GM21447 (cell line): ENCODE results near the gene BCL3.
"Not testable (repeated sequence)": the region's sequence is repeated elsewhere in the genome, so short reads cannot be mapped to it uniquely, and the experiment has no call there.

Experiments used
- ATAC-seq: cut with Tn5 transposase; IDR thresholded peaks from one replicate; pipeline ENCODE4 v1.9.1; 2021; ENCODE audit not compliant: unreplicated experiment

Gene BCL3

DNA sequence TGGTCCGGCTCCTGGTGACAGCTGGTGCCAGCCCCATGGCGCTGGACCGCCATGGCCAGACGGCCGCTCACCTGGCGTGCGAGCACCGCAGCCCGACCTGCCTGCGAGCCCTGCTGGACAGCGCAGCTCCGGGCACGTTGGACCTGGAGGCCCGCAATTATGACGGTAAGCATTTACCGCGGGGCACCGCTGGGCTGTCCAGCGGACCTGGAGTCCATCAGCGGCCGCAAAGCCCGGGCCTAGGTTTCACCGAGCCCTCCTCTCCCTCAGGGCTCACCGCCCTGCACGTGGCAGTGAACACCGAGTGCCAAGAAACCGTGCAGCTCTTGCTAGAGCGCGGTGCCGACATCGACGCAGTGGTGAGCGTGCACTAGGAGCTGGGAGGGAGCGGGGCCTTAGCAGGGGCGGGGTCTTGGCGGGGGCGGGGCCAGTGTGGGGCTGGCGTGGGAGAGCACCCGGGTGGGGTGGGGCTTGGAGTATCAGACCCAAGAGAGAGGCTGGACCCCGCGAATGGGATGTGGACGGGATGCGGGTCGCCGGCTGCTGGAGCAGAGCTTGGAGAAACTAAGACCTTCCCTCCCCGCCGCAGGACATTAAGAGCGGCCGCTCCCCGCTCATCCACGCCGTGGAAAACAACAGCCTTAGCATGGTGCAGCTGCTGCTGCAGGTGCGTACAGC is 8.7 kb downstream of the BCL3 start:
- no peak for ATAC-seq

DNA sequence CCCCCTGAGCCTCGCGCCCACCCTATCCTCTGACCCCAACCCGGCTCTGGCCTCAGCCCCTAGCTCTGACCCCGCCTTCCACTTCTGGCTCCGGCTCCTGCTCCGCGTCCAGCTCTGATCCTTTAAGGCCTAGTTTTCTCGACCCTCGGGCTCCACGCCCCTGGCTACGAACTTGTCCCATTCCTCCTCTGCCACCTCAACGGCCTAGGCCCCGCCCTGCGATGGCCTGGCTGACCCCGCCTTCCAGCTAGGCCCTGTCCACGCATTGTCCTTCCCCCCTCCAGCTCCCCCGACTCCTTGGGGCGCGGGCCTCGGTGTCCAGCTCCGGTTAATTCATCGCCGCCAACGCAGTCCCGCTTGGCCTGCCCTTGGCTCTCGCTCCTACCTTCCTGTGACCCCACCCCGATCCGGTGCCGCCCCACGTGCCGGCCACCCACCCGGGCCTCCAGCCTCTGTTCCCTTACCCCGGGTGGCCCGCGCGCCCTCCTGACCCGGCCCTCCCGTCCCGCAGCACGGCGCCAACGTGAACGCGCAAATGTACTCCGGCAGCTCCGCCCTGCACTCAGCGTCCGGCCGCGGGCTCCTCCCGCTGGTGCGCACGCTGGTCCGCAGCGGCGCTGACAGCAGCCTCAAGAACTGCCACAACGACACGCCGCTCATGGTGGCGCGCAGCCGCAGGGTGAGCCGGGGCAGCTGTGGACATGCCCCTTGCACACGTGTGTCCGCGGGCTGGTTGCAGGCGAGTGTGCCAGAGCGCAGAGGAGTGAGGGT is 9.4 kb downstream of the BCL3 start:
- no peak for ATAC-seq

DNA sequence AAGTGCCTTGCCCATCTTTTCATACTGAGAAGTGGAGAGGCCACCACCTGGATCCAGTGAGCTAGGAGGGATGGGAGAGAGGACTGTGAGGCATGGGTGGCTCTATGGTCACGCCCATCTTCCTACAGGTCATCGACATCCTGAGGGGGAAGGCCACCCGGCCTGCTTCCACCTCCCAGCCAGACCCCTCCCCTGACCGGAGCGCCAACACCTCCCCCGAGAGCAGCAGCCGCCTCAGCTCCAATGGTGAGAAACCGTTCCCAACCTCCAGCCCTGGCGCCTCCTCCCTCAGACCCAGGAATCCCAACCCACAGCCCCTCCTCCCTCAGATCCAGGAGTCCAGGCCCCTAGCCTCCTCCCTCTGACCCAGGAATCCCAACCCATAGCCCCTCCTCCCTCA is 10.1 kb downstream of the BCL3 start:
- no peak for ATAC-seq

DNA sequence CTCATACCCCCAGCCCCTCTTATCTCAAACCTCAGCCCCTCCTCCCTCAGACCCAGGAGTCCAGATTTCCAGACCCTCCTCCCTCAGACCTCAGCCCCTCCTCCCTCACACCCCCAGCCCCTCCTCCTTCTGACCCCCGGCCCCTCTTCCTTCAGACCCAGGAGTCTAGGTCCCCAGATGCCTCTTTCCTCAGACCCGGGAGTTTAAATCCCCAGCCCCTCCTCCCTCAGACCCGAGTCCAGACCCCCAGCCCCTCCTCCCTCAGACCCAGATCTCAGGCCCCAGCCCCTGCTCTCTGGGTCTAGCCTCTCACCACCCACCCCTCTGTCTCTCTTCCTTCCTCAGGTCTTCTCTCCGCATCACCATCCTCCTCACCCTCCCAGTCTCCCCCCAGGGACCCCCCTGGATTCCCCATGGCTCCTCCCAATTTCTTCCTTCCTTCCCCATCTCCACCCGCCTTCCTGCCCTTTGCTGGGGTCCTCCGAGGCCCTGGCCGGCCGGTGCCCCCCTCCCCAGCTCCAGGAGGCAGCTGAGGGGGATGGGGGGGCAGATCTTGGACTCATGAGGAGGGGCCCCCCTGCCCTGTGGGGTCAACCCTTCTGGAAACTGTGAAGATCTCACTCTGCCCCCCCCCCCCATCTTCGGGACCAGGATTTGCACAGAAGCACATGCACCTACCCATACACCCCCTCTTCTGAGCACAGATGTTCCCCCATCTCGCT is 10.7 kb downstream of the BCL3 start:
- no peak for ATAC-seq

DNA sequence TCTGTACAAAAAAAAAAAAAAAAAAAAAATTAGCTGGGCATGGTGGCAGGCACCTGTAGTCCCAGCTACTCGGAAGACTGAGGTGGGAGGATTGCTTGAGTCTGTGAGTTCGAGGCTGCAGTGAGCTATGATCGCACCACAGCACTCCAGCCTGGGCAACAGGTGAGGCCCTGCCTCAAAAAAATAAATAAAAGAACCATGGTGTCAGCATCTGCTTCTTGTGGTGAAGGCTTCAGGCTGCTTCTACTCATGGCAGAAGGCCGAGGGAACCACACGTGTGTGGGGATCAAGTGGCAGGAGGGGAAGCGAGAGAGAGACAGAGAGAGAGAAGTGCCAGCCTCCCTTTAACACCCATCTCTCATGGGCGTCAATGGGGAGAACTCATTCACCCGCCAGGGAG is 13.5 kb downstream of the BCL3 start:
- no peak for ATAC-seq

DNA sequence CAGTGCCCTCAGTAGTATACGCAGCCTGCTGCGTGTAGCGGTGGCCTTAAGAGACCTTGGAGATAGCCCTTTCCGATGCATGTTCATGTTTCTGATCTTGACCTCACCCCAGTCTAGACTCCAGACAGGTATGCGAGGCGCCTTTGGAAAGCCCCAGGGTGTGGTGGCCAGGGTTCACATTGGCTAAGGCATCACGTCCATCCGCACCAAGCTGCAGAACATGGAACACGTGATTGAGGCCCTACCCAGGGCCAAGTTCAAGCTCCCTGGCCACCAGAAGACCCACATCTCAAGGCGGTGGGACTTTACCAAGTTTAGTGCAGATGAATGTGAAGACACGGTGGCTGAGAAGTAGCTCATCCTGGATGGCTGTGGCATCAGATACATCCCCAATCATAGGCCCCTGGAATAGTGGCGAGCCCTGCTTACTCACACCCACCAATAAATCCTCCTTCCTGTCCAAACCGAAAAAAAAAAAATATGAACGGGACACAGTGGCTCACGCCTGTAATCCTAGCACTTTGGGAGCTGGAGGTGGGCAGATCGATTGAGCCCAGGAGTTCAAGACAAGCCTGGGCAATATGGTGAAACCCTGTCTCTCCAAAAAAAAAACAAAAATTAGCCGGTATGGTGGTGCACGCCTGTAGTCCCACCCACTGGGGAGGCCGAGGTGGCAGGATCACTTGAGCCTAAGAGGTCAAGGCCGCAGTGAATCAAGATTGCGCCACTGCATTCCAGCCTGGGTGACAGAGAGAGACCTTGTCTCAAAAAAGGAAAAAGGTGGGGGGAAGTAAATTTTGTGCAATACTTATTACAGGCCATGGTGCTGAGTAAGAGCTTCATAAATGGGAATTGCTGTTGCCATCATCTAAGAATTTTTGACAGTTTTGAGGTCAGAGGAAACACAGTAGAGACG is 16.8 kb downstream of the BCL3 start:
- ATAC-seq = no peak

DNA sequence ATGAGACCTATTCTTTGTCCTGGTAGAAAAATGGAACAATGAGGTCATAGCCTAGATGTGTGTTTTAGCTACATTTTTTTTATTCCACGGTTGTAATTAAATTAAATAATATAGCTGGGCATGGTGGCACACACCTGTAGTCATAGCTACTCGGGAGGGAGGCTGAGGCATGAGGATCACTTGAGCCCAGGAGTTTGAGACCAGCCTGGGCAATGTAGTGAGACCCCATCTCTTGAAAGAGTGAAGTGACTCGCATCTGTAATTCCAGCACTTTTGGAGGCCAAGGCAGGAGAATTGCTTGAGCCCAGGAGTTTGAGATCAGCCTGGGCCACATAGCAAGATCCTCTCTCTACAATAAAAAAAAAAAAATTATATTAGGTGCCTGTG is 17.4 kb downstream of the BCL3 start:
- ATAC-seq = no peak

DNA sequence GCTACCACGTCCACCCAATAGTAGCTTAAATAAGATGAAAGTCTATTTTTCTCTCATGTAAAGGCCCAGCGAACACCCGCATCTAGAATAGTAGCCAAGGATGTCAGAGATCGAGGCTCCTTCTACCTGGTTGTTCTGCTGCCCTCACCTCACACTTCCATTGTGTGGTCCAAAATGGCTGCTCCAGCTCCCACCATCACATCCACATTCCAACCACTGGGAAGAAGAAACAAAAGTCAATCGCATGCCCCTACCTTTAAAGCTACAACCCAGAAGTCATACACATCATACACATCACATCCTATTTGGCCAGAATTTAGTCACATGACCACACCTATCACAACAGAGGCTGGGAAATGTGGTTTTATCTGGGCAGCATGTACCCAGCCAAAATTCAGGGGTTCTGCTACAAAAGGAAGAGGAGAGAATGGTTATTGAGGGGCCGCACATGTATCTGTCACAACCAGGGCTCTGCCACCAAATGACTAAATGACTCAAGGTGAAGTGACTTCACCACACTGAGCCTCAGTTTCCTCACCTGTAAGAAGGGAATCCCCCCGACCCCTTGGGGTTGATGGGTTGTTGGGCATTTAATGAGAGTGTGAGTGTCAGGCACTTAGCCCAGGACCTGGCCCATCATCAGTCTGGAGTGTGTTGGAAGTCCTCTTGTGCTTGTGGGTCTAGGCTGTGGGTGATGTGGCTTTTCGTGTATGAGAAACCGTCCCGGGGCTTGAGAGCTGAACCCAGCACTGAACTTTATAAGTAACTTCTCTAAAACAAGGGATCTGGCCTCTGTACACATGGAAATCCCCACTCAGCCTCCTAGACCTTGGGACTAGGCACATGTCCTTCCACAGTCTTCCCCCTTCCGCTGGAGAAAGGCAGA is 19.0 kb downstream of the BCL3 start:
- no peak for ATAC-seq

DNA sequence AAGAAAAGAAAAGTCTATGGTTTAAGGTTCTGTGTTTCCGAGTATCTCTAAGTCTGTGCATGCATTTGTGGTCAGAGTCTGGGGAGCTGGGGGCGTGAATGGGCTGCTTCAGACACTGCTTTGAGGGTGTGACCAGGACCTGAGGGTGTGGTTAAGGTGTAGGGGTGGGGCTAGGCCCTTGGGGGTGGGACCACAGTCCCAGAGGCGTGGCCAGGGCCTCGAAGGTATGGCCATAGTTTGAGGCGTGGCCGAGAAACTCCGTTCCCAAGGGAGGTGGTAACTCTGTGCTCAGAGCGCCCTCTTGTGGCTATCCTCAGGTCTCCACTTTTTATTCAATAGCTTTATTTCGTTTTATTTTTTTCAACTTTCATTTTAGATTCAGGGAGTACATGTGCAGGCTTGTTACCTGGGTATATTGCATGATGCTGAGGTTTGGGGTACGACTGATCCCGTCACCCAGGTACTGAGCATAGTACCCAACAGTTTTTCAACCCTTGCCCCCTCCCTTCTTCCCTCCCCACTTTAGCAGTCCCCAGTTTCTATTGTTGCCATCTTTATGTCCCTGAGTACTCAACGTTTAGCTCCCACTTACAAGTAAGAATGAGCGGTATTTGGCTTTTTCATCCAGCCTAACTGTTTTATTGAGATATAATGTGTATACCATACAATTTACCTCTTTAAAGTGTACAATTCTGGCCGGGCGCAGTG is 22.2 kb downstream of the BCL3 start:
- peak; percentile 93 for ATAC-seq

DNA sequence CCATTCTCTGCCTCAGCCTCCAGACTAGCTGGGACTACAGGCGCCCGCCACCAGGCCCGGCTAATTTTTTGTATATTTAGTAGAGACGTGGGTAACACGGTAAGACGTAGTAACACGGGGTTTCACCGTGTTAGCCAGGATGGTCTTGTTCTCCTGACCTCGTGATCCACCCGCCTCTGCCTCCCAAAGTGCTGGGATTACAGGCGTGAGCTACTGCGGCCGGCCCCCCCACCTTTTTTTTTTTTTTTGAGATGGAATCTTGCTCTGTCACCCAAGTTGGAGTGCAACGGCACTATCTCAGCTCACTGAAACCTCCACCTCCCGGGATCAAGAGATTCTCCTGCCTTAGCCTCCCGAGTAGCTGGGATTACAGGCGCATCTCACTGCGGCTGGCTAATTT is 23.6 kb downstream of the BCL3 start:
- not testable (repeated sequence) for ATAC-seq

DNA sequence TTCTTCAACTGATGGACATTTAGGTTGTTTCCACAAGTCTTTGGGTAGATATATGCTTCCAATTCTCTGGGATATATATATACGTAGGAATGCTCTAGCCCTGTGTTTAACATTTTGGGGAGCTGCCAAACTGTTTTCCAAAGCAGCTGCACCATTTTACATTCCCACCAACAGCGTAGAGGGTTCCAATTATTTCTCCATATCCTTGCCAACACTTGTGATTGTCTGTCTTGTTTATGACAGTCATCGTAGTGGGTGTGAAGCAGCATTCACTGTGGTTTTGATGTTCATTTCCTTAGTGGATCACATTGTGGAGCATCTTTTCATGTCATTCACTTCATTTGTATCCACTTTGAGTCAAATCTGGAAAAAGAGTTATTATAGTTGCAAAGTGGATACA is 24.5 kb downstream of the BCL3 start:
- ATAC-seq = no peak

DNA sequence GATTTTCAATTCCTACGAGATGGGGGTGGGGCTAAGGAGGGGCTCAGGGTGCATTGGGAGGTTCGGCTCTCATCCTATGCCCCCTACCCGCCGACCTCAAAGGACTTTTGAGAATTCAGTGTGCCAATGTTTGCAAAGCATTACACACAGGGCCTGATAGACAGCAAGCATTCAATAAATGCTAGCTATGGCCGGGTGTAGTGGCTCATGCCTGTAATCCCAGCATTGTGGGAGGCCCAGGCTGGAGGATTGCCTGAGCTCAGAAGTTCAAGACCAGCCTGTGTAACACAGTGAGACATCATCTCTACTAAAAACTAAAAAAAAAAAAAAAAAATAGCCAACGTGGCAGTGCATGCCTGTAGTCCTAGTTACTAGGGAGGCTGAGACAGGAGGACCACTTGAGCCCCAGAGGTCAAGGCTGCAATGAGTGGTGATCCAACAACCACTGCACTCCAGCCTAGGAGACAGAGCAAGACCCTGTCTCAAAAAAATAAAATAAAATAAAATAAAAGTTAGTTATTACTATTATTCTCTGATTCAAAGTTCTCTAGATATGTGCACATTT is 27.2 kb downstream of the BCL3 start:
- ATAC-seq = no peak

DNA sequence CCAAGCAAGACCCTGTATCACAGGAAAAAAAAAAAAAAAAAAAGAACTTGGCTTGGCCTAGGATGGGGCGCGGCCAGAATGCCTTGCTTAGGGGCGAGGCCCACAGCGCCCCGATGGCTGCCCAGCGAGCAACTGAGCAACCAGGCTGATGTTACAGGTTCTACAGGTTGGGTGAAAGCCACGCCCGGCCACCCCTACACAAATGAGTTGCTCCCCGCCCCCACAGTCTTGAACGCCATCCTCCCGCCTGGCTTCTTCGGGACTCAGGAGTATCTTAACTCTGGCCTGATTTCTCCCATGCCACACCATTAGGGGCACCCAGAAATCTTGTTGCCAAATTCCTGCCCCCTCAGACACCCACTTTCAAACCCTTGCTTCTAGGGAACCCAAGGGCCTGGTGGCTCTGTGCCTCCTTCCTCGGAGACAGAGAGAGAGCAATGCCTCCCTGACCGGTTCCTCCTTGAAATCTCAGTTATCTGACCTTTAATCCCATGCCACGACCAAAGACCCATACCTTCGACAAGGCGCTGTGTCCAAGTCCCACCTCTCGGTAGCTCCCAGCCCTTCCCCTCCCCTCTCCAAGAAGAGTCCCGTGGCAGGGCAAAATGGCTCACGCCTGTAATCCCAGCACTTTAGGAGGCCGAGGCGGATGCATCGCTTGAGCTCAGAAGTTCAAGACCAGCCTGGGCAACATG is 28.0 kb downstream of the BCL3 start:
- no peak for ATAC-seq

DNA sequence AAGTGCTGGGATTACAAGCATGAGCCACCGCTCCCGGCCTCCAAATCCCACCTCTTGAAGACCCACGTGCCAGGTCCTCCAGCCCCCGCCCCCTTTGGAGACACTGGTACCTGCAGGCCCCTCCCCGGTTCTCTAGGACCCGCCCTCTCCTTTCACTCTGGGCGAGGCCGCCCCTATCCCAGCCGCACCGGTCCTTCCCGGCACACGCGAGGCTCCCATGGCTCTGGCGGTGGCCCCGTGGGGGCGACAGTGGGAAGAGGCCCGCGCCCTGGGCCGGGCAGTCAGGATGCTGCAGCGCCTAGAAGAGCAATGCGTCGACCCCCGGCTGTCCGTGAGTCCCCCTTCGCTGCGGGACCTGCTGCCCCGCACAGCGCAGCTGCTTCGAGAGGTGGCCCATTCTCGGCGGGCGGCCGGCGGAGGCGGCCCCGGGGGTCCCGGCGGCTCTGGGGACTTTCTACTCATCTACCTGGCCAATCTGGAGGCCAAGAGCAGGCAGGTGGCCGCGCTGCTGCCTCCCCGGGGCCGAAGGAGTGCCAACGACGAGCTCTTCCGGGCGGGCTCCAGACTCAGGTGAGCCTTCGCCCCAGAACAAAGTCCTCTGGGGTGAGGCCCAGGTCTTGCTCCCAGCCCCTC is 29.3 kb downstream of the BCL3 start, which contains the start of gene CBLC:
CBLC (plus strand) TSS at position 176 of the 633 bp plus-strand sequence; CDS start at position 218, 42 bp downstream.
- ATAC-seq = no peak

DNA sequence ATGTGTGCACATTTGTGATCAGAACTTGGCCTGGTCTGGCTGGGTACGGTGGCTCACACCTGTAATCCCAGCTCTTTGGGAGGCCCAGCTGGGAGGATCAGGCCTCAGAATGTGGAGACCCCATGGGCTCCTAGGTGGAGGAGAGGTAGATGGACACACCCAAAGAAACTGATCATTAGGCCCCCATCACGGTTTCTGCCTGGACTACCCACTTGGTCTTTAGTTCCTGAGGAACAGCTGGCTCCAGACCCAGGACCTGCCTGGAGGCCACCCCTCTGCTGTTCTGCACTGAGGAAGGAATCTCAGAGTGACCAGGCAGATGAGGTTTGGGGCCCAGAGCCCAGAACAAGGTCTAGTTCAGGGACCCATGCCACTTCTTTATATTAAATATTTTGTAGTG is 30.6 kb downstream of the BCL3 start:
- no peak for ATAC-seq

DNA sequence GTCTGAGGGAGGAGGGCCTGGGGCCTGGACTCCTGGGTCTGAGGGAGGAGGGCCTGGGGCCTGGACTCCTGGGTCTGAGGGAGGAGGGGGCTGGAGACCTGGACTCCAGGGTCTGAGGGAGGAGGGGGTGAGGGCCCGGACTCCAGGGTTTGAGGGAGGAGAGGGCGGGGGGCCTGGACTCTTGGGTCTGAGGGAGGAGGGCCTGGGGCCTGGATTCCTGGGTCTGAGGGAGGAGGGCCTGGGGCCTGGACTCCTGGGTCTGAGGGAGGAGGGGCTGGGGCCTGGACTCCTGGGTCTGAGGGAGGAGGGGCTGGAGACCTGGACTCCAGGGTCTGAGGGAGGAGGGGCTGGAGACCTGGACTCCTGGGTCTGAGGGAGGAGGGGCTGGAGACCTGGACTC is 33.2 kb downstream of the BCL3 start:
- not testable (repeated sequence) for ATAC-seq

DNA sequence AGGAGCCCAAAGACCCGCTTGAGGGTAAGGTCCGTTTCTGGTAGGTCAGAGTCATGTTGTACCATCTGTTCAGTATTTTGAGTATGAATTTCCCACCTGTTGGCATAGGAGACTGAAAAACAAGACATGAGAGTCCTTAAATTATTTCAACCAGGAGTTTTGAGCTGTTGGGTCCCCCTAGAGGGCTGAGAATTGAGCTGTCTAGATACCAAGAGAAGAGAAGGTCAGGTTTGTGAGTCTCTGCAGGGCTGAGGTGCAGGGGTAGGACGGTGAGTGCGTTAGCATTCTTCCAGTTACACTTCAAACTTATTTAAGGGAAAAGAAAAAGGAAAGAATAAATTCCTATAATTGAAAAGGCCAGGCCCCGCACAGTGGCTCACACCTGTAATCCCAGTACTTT is 34.2 kb downstream of the BCL3 start:
- no peak for ATAC-seq

DNA sequence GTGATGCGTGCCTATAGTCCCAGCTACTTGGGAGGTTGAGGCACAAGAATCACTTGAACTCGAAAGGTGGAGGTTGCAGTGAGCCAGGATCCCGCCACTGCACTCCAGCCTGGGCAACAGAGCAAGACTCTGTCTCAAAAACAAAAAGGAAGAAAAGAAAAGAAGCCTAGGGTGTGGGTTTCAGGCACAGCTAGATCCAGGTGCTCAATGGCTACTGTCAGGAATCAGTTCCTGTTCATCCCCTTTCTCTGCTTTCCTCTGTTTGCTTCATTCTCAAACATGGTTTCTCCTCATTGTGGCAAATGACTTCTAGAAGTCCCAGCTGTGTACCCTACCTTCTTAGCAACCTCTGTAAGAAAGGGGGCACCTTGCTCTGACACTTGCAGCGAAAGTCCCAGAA is 35.0 kb downstream of the BCL3 start:
- ATAC-seq = no peak
